Measurements from ENCODE around the gene AGRN.
"Not testable (repeated sequence)": the region's sequence is repeated elsewhere in the genome, so short reads cannot be mapped to it uniquely, and the experiment has no call there.

AGRN gene

GRCh38 chr1:1098681-1099421 lies 78.9 kb downstream of the AGRN start:
- no peak for DNase-seq

DNA sequence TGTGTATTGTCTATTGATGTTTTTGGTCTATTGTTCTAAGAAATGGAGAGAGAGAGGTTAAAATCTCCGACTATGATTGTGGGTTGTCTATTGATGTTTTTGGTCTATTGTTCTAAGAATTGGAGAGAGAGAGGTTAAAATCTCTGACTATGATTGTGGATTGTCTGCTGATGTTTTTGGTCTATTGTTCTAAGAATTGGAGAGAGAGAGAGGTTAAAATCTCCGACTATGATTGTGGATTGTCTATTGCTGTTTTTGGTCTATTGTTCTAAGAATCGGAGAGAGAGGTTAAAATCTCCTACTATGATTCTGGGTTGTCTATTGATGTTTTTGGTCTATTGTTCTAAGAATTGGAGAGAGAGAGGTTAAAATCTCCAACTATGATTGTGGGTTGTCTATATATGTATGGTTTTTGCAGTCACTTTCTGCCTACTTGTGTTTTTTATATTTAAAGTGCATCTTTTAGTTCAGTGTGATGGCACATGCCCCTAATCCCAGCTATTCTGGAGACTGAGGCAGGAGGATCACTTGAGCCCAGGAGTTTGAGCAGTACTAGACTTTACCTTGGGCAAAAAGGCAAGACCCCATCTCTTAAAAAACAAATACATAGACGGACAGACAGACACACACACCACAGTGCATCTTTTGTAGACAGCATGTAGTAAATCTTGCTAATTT lies 79.7 kb downstream of the AGRN start:
- no peak for DNase-seq

GRCh38 chr1:1100296-1100695 lies 80.4 kb downstream of the AGRN start:
- no peak for DNase-seq

DNA sequence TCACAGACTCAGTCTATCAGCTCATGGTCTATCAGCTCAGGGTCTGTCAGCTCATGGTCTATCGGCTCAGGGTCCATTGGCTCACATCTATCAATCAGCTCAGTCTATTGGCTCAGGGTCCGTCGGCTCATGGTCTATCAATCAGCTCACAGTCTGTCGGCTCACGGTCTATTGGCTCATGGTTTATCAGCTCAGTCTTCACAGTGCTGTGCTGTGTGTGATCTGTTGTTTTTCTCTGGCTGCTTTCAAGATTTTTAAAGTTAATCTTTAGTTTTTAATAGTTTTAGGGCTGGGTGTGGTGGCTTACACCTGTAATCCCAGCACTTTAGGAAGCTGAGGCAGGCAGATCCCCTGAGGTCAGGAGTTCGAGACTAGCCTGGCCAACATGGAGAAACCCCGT lies 81.6 kb downstream of the AGRN start:
- no peak for DNase-seq

DNA sequence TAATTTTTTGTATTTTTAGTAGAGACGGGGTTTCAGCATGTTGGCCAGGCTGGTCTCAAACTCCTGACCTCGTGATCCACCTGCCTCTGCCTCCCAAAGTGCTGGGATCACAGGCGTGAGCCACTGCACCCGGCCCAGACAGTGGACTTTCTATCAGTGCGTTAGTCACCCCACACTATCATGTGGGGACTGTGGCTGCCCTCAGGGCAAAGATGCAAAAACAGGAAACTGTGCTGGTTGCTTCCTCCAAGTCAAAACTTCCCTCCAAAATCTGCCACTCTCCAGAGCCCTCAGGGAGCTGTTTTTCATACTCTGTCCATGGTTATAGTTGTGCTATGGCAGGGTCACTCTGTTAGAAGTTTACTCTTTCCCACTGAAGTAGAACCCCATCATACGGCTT lies 84.2 kb downstream of the AGRN start:
- DNase-seq, result not testable (repeated sequence)

All from activated naive CD4-positive, alpha-beta T cell treated with anti-CD3 and anti-CD28 coated beads, Interleukin-2, amount 50 U/mL, for 16 hours (primary cell).